Nephron progenitor cell (in vitro differentiated cells): ENCODE data around the gene WNK1.

Experiments used
- DNase-seq: peaks from one replicate; pipeline ENCODE4 v3.0.0; 2021
- H3K27ac Mint-ChIP-seq: 2 replicates; pipeline ENCODE4 v1.8.0; 2021; ENCODE audit warnings: mild to moderate bottlenecking, moderate library complexity, mixed read lengths
- H3K27me3 Mint-ChIP-seq: 2 replicates; pipeline ENCODE4 v1.8.0; 2021; ENCODE audit warnings: mild to moderate bottlenecking, low read depth, mixed read lengths; ENCODE audit not compliant: poor library complexity
- H3K36me3 Mint-ChIP-seq: 2 replicates; pipeline ENCODE4 v1.8.0; 2021; ENCODE audit warnings: low read depth, mixed read lengths
- H3K4me1 Mint-ChIP-seq: 2 replicates; pipeline ENCODE4 v1.8.0; 2021; ENCODE audit warnings: mixed read lengths
- H3K4me3 Mint-ChIP-seq: 2 replicates; pipeline ENCODE4 v1.8.0; 2021; ENCODE audit warnings: mild to moderate bottlenecking, moderate library complexity, mixed read lengths
- H3K9me3 Mint-ChIP-seq: 2 replicates; pipeline ENCODE4 v1.8.0; 2021; ENCODE audit warnings: mild to moderate bottlenecking, moderate library complexity, mixed read lengths
- CTCF ChIP-seq: fragments of 200-600 bp; sonication (generic); IDR thresholded peaks from 2 replicates; pipeline ENCODE4 v1.5.0; 2021; ENCODE audit warnings: antibody characterized with exemption

The WNK1 gene

GRCh38 chr12:789852-790563 lies 37.6 kb downstream of the WNK1 start:
- no peak for TF ChIP-seq CTCF
- peaks cover 3% of the 10 kb centered on the region for H3K4me1 Mint-ChIP-seq
- DNase-seq = no peak
- H3K4me3 Mint-ChIP-seq = no peak overlapping the region
- H3K27ac Mint-ChIP-seq = peak overlapping the region; percentile 63
- no peaks in the 10 kb centered on the region for H3K27me3 Mint-ChIP-seq
- peaks cover 29% of the 10 kb centered on the region for H3K36me3 Mint-ChIP-seq
- peaks cover 6% of the 10 kb centered on the region for H3K9me3 Mint-ChIP-seq

- Mint-ChIP-seq H3K4me1 (peaks cover 9% of the 10 kb centered on the region), H3K9me3 (peaks cover 6% of the 10 kb centered on the region), H3K27ac (peak overlapping the region; percentile 86), H3K27me3 (no peaks in the 10 kb centered on the region), H3K36me3 (peaks cover 26% of the 10 kb centered on the region), H3K4me3 (no peak overlapping the region)
- no peak for DNase-seq
- no peak for TF ChIP-seq CTCF
These were observed 38.2 kb downstream of the WNK1 start for GRCh38 chr12:790608-791007.

GRCh38 chr12:793037-793436 lies 40.7 kb downstream of the WNK1 start:
- TF ChIP-seq CTCF = no peak
- peaks cover 17% of the 10 kb centered on the region for H3K36me3 Mint-ChIP-seq
- no peak overlapping the region for H3K4me3 Mint-ChIP-seq
- peaks cover 14% of the 10 kb centered on the region for H3K4me1 Mint-ChIP-seq
- H3K27me3 Mint-ChIP-seq = no peaks in the 10 kb centered on the region
- DNase-seq = no peak
- no peaks in the 10 kb centered on the region for H3K9me3 Mint-ChIP-seq
- no peak overlapping the region for H3K27ac Mint-ChIP-seq

- H3K9me3 Mint-ChIP-seq = peaks cover 2% of the 10 kb centered on the region
- DNase-seq = no peak
- H3K27ac Mint-ChIP-seq = no peak overlapping the region
- no peak overlapping the region for H3K4me3 Mint-ChIP-seq
- H3K4me1 Mint-ChIP-seq = peaks cover 14% of the 10 kb centered on the region
- H3K27me3 Mint-ChIP-seq = no peaks in the 10 kb centered on the region
- TF ChIP-seq CTCF = no peak
- H3K36me3 Mint-ChIP-seq = peaks cover 24% of the 10 kb centered on the region
These were observed 41.3 kb downstream of the WNK1 start for GRCh38 chr12:793711-794110.

- H3K4me1 Mint-ChIP-seq = peaks cover 14% of the 10 kb centered on the region
- H3K4me3 Mint-ChIP-seq = no peak overlapping the region
- no peak for DNase-seq
- peaks cover 4% of the 10 kb centered on the region for H3K9me3 Mint-ChIP-seq
- no peaks in the 10 kb centered on the region for H3K27me3 Mint-ChIP-seq
- TF ChIP-seq CTCF = no peak
- peaks cover 26% of the 10 kb centered on the region for H3K36me3 Mint-ChIP-seq
- H3K27ac Mint-ChIP-seq = peak overlapping the region; percentile 27
These were observed 42.9 kb downstream of the WNK1 start for GRCh38 chr12:795305-795704.

GRCh38 chr12:800401-800800 lies 48.0 kb downstream of the WNK1 start:
- TF ChIP-seq CTCF = no peak
- no peaks in the 10 kb centered on the region for H3K27me3 Mint-ChIP-seq
- H3K36me3 Mint-ChIP-seq = peaks cover 17% of the 10 kb centered on the region
- H3K27ac Mint-ChIP-seq = no peak overlapping the region
- DNase-seq = no peak
- no peak overlapping the region for H3K4me3 Mint-ChIP-seq
- H3K4me1 Mint-ChIP-seq = peaks cover 19% of the 10 kb centered on the region
- H3K9me3 Mint-ChIP-seq = peaks cover 4% of the 10 kb centered on the region
